GM18502 (cell line): Measurements from ENCODE around the gene AURKB.
"Not testable (repeated sequence)": the region's sequence is repeated elsewhere in the genome, so short reads cannot be mapped to it uniquely, and the experiment has no call there.

Source experiments
- ATAC-seq: cut with Tn5 transposase; IDR thresholded peaks from one replicate; pipeline ENCODE4 v1.9.1; 2021; ENCODE audit warnings: mild to moderate bottlenecking; ENCODE audit not compliant: unreplicated experiment, poor library complexity

Gene AURKB

DNA sequence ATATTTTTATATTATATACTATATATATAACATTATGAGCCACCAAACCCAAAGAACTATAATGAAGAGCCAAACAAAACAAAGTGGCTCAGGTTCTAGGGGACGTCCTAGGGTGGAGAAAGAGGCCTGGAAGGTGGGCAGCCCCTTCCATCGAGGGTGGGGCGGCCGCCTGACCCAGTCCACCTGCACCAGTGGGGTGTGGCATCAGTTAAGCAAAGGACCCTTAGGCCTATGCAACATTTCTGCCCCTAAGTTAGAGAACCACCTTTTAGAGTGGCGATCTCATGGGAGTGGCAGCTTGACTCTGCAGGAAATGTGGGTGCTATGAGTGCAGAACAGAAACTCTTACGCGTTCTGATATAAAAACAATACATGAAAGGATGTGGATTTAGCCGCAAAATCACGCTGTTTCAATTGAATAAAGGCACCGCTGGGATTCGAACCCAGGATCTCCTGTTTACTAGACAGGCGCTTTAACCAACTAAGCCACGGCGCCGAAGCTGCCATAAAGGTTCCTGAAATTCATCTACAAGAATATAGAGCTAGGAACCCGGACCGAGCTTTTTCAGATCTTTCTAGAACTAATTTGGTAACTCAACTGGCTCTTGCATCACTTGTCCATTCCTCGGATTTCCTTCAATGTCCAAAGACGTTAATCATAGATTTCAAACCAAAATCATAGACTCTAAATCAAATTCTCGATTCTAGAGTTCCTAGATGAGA is 15.6 kb upstream of the AURKB start:
- ATAC-seq: no peak

DNA sequence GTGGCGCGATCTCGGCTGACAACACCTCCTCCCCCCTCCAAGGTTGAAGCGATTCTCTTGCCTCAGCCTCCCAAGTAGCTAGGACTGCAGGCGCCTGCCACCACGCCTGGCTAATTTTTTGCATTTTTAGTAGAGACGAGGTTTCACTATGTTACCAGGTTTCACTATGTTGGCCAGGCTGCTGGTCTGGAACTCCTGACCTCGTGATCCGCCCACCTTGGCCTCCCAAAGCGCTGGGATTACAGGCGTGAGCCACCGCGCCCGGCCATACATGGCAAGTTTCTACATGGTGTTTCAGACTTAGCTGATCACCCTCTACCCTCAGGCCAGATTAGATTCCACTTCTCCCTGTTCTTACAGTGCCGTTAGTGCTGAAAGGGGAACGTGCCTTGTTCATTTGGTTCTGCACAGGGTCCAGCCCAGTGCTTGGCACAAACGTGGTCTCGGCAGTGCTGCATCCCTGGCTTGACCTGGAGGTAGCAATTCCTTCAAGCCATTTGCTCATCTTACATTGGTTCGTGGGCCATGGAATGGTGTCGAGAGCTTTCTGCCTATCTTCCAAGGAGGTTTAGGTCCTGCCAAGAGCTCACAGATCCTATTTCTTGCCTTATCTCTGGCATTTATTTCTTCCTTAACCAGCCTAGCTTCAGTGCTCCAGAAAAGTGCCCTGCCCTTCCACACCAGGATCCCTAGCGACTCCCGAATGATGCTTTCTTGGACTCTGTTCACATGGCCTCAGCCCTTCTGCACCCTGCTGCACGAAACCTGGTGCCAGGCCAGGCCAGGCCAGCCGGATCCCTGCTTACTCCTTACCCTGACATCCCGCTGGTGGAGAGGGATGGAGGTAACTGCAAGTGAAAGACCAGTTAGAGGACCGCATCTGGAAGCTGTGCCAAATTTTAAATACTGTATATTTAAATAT is 14.8 kb upstream of the AURKB start:
- ATAC-seq: no peak

DNA sequence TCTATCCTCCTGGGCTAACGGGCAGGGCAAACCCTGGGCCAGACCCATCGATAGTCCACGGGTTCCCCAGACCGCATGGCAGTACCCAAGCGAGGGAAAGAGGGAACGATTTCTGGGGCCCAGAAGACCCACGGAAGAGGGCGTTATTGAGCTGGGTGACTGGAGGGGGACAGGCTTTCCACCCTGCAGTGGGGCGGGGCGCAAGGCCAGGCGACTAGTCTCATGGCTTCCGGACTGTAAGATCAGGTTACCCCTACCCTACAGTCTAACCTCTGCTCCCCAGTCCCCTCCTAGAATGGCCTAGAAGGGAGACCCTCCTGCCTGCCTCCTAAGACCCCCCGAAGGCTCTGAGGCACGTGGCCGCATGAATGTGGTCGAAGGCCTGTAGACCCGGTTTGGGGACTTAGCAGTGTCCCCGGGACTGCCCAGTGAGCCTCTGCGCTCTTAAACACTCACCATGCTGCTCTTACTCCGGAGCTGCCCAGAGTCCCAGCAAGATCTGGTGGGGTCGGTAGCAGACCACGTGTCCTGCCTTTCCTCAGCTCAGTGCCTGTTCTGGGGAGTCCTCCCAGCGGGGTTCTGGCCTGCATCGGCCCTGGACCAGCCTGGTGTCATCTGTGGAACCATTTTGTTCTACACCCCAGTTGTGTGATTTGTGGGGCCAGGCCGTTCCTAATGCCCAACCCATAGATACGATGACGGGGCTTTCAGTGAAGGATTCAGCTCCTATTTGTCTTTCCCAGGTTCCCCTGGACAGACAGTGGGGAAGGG is 13.2 kb upstream of the AURKB start:
- ATAC-seq: no peak

DNA sequence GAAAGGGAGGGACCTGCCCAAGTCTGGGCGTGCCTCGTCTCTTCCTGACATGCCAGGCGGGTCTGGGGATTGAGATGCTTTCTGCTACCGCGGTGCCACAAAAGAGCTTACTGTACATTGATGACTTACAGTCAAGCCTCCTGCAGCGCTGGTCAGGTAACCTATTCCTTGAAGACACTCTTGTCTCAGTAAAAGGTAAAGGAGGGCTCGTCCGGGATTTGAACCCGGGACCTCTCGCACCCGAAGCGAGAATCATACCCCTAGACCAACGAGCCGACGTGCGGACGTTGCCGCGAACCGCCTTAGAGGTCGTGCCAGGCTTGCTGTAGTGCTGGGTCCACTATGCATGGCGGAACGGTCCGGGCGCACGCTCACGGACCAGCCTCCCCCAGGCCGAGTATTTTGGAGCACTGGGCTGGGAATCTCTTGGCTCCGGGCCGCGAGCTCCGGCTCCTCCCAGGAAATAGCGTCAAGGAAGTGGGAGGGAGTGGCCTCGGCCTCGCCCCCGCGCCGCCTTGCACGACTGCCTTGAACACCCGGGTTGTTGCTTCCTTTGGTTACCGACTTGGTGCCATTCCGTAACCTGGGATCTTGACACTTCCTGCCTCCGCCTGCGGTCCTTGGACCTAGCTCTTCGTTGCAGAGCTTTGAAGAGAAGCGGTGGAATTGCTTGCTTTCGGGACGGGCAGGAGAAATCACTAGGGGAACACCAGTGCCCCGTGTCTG is 12.4 kb upstream of the AURKB start:
- peak; percentile 26 for ATAC-seq

DNA sequence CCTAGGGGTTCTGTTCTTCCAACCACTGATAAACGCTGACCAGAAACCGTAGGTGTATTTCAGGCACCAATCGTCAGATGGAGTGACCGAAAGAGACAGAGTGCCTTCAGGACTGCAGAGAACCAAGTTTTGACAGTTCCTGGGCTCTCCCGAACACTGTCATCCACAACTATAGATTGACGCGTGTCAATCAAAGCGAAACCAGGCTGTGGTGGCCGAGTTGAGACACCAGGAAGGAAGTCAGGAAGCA is 11.9 kb upstream of the AURKB start:
- ATAC-seq: peak; percentile 37

DNA sequence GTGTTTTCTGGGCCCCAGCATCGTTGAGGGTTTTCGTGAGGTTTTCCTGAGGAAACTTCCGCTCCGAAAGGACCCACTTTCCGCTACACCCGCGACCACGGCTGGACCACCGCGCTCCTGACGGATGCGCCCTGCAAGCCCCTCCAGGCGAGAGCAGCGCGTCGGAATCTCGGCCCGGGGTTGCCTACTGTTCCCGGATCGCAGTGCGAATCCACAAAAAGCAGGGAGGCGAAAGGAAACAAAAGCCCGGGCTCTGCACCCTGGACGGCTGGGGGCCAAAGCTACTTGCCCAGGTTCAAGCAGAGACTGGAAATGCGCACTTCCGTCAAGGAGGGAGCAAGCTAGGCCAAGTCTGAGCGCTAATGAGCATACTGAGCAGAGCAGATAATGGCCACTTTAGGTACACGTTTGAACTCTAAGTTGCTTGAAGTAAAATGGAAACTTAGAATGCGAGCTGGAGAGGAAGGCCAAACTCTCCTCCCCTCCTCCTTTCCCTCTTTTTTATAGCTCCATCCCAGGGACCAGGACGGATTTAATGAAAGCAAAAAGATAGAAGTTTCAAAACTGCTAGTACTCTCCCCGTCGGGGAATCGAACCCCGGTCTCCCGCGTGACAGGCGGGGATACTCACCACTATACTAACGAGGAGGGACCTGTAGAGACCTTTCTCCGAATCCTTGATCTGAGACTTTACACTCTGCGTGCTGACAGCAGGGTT is 11.4 kb upstream of the AURKB start:
- peak; percentile 47 for ATAC-seq

DNA sequence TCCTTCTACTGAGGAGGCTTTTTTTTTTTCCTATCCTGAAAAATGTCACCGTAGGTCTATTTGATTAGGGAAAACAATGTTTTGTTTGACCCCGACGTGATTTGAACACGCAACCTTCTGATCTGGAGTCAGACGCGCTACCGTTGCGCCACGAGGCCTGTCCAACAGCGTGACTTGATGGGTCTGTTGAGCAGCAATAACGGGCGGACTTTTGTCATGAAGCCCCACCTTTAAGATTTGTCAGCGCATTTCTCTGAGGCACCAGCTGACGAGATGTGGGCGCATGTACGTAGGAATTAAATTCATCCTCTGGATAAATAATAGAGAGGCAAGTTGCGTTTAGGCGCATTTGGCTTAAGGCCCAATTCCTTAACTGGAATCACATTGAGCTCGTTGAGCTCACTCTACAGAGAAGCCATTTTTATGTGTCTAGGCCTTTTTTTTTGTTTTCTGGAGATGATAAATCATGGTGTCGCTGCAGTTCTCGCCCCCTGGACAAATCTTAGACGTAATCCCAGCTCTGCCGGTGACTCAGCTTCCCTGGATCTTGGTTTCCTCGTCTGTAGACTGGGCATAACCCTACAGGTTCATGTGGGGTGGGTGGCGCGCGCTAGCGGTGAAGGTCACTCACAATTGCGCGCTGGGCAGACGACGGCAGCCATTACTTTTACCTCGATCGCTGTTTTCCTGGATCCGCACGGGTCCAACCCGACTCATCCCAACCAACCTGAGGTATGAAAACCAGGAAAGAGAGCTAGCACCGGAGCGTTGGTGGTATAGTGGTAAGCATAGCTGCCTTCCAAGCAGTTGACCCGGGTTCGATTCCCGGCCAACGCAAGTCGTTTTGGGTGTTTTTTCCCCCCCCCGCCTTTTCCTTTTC is 10.6 kb upstream of the AURKB start:
- no peak for ATAC-seq

DNA sequence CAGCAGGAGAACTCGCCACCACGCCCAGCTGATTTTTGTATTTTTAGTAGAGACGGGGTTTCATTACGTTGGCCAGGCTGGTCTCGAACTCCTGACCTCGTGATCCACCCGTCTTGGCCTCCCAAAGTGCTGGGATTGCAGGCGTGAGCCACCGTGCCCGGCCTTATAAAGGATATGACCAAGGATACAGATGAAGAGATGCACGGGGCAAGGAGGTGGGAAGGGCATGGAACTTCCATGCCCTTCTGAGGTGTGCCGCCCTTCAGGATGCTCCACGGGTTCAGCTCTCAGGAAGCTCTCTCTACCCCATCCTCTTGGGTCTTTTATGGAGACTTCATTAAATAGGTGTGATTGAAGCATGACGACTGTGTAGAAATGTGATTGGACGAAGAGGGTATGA is 3.6 kb upstream of the AURKB start:
- not testable (repeated sequence) for ATAC-seq

DNA sequence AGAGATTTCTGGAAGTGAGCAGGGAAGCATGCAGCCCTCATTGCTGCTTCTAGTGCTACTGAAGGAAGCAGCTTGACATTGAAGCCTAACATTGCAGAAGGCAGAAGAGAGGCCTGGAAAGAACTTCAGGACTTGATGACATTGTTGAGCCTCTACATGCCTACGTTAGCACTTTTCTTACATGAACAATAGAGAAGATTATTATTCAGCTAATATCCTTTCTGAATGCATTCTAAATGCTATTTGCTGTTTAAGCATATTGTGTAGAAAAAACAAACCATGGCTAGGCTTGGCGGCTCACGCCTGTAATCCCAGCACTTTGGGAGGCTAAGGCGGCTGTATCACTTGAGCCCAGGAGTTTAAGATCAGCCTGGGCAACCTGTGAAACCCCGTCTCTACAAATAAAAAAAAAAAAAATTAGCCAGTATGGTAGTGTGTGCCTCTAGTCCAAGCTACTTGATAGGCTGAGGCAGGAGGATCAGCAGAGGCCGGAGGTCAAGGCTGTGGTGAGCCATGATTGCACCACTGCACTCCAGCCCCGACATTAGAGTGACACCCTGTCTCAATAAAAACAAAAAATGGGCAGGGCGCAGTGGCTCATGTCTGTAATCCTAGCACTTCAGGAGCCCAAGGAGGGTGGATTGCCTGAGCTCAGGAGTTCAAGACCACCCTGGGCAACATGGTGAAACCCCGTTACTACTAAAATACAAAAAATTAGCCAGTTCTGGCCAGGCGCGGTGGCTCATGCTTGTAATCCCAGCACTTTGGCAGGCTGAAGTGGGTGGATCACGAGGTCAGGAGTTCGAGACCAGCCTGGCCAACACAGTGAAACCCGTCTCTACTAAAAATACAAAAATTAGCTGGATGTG is 2.2 kb upstream of the AURKB start:
- no peak for ATAC-seq

DNA sequence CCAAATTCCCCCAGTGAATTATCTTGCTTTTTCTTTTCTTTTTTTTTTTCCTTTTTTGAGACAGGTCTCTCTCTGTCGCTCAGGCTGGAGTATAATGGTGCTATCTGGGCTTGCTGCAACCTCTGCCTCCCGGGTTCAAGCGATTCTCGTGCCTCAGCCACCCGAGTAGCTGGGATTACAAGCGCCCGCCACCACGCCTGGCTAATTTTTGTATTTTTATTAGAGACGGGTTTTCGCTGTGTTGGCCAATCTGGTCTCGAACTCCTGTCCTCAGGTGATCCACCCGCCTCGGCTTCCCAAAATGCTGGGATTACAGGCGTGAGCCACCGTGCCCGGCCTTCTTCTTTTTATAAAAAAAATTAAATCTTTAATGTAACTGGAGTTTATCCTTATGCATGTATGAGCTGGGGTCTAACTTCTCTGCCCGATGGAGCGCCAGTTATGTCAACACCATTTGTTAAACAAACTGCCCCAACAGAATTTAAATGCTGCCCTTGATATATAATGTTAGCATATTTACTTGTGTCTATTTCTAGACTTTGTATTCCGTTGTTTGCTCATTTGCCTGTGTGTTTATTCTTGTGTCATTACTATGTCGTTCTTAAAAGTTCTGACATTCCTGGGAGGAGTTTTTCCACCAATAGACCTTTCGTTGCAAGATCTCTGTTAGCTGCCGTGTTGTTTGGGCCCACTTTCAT is 535 bp upstream of the AURKB start:
- peak; percentile 2 for ATAC-seq

DNA sequence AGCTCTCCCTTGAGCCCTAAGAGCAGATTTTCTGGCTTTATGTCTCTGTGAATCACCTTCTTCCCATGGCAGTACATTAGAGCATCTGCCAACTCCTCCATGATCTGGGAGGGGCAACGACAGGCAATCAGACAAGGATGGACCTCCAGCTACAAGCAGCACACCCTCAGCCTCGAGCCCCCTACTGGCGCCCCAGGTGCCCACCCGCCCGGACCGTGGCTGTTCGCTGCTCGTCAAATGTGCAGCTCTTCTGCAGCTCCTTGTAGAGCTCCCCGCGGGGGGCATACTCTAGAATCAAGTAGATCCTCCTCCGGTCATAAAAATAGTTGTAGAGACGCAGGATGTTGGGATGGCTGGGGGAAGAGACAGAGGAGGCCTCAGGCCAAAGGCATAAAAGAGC is 3.8 kb downstream of the AURKB start:
- ATAC-seq: no peak

DNA sequence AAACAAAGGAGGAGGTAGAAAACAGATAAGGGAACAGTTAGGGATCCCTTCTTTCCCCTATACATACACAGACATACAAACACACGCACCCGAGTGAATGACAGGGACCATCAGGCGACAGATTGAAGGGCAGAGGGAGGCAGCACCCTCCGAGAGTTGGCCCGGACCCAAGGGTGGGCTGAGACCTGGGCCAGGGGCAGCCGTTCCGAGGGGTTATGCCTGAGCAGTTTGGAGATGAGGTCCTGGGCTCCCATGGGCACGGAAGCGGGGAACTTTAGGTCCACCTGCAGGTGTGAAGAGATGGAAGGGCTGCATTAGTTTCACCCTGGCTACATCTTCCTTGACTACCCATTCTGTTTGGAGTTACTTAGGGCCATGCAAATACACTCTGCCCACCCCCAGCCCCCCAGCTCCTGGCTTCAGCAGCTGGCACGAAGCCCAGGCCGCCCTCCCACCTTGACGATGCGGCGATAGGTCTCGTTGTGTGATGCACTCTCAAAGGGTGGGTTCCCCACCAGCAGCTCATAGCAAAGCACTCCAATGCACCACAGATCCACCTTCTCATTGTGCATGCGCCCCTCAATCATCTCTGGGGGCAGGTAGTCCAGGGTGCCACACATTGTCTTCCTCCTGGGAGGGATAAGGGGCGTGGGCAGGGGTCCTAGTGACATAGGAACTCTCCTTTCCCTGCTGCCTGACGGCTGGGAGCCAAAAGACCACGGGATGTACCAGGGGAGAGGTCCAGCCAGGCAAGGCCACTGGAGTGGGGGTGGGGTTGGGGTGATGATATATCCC is 5.4 kb downstream of the AURKB start:
- no peak for ATAC-seq

DNA sequence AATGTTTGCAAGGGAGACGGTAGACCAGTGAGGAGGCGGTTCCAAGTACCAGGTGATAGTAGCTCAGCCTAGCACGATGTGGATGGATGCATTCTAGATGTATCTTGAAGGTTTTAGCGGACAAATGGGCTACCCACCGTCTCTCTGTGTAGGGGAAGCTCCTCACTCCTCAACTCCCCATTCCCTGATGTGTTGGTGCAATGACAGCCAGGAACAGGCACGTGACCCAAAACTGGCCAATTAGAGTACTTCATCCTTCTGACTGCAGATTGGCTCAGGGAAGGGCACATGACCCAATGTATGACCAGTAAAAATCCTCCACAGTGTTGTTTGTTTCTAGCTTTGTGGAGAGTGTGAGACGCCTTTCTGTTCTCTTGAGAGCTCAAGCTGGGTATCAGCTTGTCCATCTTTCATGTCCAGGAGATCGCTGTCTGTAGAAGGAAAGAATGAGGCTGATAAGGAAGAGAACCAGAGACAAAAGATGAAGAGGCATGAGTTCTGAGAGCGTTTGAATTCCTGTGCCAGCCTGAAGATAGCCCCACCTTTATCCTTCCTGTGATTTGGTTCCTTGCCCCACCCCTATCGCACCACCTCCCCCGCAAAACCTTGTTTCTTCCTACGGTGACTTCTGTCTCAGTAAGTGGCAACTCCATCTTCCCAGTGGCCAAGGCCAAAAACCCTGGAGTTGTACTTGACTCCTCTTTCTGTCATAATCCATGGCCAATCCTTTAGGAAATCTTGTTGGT is 18.1 kb downstream of the AURKB start:
- ATAC-seq: no peak

DNA sequence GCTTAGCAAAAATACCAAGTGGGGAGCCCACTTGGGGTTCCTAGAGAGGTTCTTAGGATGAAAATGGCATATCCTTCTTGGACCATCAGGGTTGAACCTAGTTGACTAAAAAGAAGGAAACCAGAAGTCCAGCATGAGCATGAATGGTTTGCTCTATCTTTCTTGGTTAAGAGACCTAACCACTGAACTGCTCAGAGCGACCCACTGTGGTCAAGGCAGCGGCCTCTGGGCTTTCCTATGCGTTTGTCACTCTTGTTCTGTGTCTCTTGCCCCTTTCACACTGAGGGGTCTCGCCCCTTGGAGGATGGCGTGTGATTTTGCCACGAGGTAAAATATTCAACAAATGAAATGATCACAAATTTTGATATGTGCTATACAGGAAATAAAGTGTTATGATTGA is 19.9 kb downstream of the AURKB start:
- ATAC-seq: no peak

DNA sequence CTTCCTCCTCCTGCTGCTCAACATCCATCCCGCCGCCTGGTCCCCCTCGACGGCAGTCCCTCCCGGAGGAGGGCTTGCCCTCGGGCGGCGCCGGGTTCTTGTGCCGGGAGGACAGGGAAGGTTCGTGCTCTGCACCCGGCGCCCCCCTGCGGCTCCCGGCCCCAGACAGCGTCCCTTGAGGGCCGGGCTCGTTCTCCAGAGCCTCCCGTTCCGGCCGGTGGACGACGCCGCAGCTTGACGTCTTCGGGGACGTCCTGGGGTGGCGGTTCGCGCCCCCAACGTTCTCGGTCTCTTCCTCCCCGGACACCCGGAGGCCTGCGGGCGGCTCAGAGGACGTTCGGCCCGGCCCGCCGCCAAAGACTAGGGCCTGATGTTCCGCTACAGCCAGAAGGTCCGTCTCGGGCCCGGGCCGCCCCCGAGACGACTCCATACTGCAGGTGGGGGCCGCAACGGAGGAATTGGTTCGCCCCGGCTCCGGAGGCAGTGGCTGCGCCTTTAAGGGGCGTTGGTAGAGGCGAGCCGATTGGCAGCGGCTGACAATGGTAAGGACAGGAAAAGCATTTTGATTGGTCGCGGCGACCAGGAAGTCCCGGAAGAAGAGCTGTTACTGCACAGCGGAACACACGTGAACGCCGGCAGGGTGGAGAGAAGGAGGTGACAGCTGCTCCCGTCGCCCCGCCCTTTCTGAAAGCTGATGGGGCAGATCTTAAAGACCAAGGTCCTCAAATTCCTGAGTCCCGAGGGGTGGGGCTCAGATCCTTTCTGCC is 20.5 kb downstream of the AURKB start, which contains the start of gene BORCS6:
TSS of gene BORCS6 (minus strand) at position 470 of the 767 bp plus-strand sequence. CDS start at position 430, 40 bp downstream.
- ATAC-seq: peak; percentile 41
